ENCODE measurements around the gene RASAL1. TPM values are rescaled to one million over a fixed set of nuclear protein-coding genes. Genes with fewer than 3 reads are reported as not detected.

Gene RASAL1
- total RNA-seq, 1 donor from 2014 or later = 0.14 TPM

DNA sequence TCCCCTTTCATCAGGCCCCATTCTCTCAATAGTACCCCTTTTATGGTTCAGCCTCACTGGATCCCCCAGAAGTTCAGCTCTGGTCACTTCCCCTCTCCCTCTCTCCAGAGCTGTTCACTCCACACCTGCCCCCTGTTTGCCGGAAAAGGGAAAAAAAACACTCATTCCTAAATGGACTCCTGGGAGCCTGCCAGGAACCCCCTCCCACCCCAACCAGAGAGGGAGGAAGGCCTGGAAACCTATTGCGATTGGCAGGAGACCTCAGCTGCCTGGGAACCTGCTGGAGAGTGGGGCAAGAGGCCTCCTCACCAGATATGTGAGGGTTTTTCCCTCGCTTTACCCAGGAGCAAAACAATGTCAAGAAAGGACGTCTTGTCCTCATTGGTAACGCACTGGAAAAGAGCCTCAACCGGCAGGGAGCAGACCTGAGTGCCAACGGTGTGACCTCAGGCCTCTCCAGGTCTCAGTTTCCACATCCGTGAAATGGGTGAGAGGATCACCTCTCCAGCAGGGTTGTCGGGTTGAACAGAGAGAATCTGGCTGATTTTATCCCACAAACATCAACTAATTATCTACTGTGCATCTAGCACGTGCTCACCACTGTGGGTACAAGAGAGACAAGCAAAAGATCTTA lies 74.4 kb downstream of the RASAL1 start:
- intact Hi-C loops (cut with micrococcal nuclease) = no loop called here

DNA sequence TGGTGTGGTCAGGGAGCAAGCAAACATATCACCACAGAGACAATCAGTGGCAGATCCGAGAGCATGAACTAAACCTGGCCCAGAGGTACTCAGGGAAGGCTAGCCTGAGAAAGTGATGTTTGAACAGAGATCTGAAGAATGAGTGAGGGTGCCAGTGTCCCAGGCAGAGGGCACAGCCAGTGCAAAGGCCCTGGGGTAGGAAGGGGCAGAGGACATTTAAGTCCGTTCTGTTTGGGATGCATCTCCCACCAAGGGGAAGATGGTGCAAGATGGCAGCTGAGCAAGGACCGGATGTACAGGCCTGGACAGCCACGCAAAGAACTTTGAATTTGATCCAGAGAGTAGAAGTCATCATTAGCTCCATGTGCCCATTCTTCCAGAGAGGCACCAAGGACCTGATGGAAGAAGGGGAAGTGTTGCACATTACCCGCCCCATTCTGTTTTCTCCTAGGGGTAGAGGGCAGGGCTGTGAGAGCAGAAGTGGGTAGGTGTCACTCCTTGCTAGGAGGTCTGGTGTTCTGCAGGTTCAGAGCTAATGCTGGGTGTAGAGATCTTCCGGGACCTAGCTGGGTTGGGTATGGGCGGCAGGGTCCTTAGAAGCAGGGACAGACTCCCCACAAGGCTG lies 75.1 kb downstream of the RASAL1 start:
- intact Hi-C loops (cut with micrococcal nuclease) = no loop called here

DNA sequence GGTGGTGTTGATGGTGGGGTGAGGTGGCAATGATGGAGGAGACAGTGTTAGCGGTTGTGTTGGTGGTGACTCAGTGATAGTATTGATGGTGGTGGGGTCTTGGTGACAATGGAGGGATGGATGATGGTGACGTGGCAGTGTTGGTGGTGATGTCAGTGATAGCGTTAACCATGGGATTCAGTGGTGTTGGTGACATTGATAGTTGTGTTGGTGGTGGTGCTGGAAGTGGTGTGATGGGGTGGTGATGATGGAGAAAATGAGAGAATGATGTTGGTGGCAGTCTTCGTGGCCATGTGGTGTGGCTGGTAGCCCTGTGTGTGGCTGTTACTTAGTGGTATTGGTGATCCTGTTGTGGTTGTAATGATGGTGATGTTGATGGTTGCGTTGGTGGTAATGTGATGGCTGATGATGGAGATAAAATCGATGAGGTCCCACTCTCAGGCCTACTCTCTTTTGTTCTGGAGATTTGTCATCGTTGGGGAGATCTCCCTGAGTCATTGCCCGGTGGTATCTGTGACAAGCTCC lies 76.4 kb downstream of the RASAL1 start:
- intact Hi-C loops (cut with micrococcal nuclease) = no loop called here

DNA sequence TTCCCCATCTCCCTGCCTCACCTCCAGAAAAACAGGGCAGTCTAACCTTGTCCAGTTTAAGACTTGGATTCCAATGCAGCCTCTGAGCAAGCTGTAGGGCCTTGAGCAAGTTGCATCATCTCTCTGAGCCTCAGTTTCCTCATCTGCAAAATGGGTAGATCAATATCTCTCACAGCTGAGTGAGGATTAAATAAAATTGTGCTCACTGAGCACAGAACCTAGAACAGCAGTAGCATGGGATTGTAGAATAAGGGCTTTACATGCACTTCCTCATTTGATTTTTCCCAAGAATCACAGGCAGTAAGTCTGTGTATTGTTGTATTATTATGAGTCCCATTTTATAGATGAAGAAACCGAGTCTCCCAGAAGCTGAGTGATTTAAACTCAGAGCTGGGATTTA lies 77.0 kb downstream of the RASAL1 start:
- intact Hi-C loops (cut with micrococcal nuclease) = no loop called here

DNA sequence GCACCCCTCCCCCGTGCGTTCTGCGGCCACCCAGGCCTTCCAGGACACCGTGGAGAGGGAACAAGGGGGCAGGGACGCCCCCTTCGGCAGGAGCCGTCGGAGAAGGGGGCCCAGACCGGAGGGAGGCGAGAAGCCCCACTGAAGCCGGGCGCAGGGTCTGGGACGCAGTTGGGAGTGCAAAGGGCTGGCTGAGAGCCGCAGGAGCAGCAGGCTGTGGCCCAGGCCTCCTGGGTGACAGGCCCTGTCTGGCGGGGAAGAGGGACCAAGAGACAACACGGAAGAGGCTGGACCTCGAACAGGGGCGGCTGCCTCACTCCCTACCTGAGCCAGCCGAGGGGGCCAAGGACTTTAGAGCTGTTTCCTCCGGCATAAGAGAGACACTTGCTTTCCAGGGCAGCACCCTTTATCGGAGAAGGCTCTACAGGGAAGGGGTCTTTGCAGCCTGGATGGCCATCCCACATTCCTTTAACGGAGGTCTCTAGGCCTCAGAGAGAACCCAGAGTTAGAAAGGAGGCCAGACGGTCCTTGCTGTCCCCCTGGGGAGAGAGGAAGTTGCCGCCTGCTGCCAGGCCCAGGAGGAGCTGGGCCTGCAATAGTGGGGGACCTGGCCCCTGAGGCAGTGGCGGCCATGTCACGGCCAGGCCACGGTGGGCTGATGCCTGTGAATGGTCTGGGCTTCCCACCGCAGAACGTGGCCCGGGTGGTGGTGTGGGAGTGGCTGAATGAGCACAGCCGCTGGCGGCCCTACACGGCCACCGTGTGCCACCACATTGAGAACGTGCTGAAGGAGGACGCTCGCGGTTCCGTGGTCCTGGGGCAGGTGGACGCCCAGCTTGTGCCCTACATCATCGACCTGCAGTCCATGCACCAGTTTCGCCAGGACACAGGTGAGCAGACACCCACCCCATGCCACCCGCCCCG lies 77.7 kb downstream of the RASAL1 start:
- intact Hi-C loops (cut with micrococcal nuclease) = no loop called here

DNA sequence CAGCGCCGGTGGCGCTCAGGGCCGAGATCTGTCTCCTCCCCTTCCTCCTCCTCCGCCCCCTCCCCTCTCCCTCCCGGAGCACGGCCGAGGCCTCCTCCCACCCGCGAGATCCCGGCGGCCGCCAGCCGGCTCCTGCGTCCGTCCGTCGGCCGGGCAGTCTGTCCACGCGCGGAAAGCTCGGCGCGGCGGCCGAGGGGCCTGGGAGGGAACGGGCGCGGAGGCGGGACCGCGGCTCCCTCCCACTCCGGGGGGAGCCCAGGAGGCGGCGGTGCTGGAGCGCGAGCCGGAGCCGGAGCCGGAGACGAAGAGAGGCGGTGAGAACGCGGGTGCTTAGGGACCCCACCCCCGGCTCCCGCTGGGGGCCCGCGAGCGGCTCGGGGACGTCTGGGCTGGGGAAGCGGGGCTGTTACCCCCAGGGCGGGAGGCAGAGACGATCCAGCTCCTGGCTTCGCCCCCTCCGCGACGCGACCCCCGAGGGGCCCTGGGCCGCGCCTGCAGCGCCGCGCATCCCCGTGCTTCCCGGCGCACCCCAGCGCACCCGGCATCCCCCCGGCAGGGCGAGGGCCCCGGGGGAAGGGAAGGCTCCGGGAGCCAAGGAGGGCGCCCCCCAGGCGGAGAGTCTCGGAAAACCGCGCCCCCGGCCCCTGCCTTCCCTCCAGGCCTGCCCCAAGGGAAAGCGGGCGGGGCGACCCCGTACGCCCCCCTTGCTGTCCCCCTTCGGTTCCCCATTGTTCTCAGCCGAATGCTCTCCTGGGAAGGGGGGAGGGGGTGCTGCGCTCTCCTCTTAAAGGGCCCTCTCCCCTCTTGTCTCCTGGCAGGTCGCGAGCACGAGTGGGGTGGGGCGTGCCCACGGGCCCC lies 78.7 kb downstream of the RASAL1 start, which contains the start of gene DTX1:
Gene DTX1 (plus strand): TSS at position 100 of the 858 bp plus-strand sequence. CDS start 1,463 bp downstream, outside the sequence.
- intact Hi-C loops (cut with micrococcal nuclease) = no loop called here

DNA sequence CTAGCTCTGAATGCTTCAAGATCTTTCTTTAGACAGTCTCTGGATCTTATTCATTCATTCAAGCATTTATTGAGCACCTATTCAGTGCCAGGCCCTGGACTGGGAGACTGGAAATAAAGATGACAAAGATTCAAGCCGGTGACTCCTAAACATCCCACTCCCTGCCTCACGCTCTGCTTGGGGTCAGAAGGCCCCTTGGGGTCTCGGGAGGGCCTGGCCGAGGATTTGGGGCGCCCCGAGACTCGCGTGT lies 79.3 kb downstream of the RASAL1 start:
- intact Hi-C loops (cut with micrococcal nuclease) = no loop called here

DNA sequence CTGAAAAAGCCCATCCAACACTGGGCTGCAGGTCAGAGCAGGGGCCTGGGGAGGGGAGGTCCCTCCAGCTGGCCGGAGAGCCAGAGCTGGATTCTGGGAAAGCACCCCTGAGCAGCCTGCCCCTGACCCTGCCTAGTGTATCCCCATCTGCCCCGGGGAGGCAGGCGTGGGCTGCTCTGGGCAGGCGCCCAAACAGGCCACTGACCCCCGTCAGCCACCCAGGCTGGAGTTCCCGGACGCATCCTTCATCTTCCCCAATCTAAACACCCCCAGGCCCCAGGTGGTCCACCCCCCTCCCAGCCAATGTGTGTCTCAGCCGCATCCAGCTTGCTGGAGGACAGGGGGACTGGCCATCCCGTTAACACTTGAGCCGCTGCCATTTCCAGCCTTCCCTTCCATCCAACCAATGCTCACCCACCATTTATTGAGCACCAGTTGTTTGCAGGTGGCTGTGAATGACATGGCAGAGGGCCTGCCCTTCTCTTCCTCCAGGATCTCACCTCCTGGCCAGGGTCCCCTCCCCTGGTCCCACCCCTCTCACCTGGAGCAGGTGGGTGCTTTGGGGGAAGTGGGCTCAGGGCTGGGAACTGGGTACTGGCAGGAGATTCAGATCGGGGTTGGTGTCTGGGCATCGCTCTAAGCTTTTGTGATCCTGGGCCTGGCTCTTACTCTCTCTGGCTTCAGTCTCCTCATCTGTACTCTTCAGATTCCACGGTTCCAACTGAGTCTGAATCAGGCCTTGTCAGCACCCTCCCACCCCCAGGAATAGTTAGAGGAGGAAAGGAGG lies 79.8 kb downstream of the RASAL1 start:
- intact Hi-C loops (cut with micrococcal nuclease) = no loop called here

DNA sequence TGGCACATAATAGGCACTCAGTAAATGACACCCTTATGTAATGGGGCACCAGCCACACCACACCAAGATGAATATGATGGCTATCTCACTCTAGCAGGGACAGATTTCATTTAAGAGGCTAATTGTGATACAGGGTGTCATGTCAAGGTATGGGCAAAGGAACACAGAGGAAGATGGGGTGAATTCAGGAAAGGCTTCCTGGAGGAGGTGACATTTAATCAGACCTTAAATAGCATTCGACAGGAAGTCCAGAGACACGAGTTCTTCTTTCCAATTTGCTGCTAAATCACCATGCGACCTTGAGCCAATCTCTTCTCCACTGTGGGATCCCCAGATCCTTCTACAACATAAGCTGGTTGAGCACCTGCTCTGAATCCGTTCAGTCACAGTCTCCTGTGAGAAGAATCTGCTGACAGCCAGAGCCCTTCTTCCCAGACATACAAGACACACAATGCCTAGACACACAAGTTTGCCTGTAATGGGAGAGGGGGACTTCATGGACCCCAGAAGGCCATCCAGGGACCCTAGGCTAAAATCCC lies 80.5 kb downstream of the RASAL1 start:
- intact Hi-C loops (cut with micrococcal nuclease) = no loop called here

DNA sequence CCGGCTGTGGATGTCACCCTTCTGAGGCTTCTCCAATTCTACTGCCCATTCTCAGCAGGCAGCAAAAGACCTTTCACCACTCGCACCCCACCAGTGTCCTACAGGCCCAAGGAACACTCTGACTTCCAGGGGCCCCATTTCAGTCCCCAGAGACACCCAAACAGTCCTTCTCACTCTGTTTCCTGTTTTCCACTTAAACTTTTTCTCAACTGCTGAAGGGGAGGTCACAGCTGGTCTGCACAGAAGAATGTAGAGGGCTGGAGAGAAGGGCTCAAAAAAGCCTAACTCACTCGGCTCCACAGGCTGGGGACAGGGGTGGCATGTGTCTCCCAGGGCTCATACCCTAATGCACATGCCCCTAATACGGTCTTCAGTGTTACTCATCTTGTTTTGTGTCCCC lies 83.2 kb downstream of the RASAL1 start:
- intact Hi-C loops (cut with micrococcal nuclease) = no loop called here

DNA sequence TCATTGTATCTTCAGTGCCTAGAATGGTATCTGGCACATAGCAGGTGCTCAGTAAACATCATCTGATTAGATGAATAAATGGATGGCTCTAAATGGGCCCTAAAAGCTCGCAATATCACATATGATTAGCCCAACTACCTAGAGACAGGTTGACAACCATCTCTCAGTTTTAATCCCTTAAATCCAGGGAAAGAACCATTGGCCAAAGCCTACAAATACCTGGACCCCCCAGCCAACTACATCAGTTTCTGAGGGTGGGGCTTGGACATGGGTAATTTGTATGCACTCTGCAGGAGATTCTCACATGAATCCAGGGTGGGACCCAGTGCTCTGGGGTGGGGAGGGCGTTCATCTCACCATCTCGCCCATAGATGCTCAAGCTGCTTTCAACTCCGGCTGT lies 83.8 kb downstream of the RASAL1 start:
- intact Hi-C loops (cut with micrococcal nuclease) = no loop called here

DNA sequence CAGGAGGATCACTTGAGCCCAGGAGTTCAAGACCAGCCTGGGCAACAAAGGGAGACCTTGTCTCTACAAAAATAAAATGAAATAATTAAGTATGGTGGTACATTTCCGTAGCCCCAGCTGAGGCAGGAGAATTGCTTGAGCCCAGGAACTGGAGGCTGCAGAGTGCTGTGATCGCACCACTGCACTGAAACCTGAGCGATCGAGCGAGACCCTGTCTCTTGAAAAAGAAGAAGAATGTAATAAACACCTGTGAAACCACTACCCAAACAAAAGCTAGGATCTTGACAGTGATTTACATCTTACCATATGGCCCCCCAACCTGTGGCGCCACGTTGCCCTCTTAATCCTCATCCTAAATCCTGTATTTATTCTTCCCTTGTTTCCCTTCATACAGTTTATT lies 84.8 kb downstream of the RASAL1 start:
- intact Hi-C loops (cut with micrococcal nuclease) = no loop called here

DNA sequence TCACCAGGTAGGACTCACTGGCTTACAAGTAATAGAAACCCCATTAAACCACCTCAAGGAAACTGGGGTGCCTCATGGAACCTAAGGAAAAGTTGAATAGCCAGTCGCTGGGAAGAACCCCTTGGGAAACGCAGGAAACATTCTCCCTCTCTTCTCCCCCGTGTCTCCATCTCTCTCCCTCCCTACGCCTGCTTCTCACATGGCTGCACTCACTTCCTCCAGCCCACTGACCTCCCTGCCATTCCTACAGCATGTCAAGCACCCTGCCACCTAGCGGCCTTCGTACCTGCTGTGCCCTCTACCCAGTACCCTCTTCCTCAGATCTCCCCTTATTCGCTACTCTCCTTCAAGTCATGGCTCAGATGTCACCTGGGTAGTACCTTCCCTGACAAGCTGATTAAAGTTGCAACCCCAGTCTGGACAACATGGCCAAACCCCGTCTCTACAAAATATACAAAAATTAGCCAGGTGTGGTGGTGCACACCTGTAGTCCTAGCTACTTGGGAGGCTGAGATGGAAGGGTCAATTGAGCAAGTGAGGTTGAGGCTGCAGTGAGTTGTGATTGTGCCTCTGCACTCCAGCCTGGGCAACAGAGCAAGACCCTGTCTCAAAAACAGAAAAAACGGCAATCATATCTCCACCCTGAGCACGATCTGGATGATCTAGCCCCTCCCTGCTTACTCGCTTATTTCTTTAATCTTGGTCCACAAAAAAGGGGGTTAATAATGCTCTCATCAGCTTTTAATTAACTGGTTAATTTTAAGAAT lies 85.4 kb downstream of the RASAL1 start:
- intact Hi-C loops (cut with micrococcal nuclease) = no loop called here

Other genes starting within 250 kb of the RASAL1 start
- gene OAS1, start 228.8 kb downstream of the RASAL1 start, total RNA-seq = 77.2 and 78.3 TPM in 2 replicates
- gene OAS3, start 197.3 kb downstream of the RASAL1 start, total RNA-seq = 114 and 117 TPM in 2 replicates
- gene OAS2, start 157.2 kb downstream of the RASAL1 start, total RNA-seq = 140 and 153 TPM in 2 replicates
- not detected in 2 replicates for gene DTX1, start 79.0 kb downstream of the RASAL1 start, total RNA-seq
- 0.34 TPM in 1 of 2 replicates, not detected in the other for gene CFAP73, start 14.0 kb upstream of the RASAL1 start, total RNA-seq
- gene DDX54, start 49.7 kb upstream of the RASAL1 start, total RNA-seq = 76.4 and 90.1 TPM in 2 replicates
- gene RITA1, start 50.0 kb upstream of the RASAL1 start, total RNA-seq = 22.0 and 24.8 TPM in 2 replicates
- gene TPCN1, start 85.7 kb upstream of the RASAL1 start, total RNA-seq = 34.2 and 38.4 TPM in 2 replicates
- 27.6 and 28.9 TPM in 2 replicates for gene SLC8B1, start 199.3 kb upstream of the RASAL1 start, total RNA-seq
- gene PLBD2, start 222.8 kb upstream of the RASAL1 start, total RNA-seq = 12.1 and 12.5 TPM in 2 replicates

All from T-helper 2 cell treated with Interferon-gamma antibody and Interleukin-4, amounts not matched to agents 100 ng/mL and 5 ng/mL, for 36 hours (primary cell).